COLO829 (cell line): Measurements from ENCODE around the gene NDST1.
"Not testable (repeated sequence)": the region's sequence is repeated elsewhere in the genome, so short reads cannot be mapped to it uniquely, and the experiment has no call there.

ENCODE experiments used
- DNase-seq: peaks from one replicate; pipeline ENCODE4 v3.0.0; 2012; ENCODE audit warnings: low spot score

NDST1 gene

DNA sequence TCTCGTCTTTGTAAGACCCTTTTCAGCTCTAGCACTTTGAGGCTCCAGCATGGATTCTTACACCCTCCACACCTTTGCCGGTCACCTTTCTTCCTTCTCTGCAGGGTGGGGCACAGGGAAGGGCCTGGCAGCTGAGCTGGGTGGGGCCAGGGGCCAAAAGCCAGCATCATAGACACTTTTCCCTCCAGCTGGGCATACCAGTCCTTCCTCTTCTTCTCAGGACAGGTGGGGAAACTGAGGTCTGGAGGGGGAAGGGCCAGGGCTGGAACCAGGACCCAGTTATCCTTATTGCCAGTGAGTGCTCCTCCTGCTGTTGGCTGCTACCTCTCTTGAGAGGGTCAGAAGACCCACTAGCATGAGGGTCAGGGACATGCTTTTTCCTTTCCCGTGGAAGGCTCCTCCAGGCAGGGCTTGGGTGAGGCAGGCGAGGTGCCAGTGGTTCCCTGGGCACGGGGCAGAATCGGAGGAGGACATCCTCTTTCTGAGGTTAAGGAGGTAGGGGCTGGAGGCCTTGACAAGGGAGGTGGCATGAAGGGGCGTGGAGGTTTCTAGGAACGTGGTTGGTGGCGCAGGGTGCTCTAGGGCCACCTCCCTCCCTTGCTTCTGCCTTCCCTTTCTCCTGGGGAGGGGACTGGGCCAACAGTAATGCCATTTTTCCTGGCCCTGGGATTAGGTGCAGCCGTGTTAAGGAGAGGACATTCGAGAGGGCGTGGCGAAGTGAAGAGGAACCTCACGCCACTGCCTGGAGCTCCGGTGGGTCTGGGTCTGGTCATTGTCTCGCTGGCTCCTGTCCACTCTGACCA is at the start of gene NDST1:
Gene NDST1 (plus strand): TSS at position 658 of the 803 bp plus-strand sequence. CDS start 13,124 bp downstream, outside the sequence.
- no peak for DNase-seq

DNA sequence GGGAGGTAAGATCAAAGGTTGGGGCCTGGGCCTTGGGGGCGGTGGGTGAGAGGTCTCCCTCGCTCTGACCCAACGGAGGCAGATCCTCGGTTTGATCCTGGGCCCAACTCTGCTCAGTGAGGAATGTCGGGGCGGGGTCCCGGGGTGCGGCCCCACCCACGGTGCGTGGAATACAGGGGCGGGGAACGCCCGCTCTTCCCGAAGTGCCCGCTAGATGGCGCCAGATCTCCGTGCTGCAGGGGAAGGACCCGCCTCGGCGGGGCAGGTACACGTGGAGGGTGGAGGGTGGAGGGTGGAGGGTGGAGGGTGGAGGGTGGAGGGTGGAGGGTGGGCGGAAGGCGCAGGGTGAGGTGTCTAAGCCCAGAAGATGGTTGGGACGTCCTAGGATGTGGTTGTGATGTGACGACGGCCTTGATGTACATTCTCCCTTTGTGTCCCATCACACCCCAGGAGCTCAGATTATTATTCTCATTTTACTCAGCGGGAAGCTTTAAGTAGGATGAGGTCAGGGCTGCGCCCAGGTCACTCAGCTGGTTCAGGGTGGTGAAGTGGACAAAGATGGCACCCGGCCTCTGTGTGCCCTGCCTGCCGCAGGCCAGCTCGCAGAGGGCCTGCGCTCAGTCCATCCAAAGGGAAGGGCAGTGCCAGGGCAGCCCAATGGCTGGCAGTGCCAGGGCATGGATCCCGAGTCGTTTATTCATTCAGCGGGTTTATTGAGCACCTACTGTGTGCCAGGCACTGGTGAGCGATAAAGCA is 49.0 kb upstream of the NDST1 start:
- no peak for DNase-seq

DNA sequence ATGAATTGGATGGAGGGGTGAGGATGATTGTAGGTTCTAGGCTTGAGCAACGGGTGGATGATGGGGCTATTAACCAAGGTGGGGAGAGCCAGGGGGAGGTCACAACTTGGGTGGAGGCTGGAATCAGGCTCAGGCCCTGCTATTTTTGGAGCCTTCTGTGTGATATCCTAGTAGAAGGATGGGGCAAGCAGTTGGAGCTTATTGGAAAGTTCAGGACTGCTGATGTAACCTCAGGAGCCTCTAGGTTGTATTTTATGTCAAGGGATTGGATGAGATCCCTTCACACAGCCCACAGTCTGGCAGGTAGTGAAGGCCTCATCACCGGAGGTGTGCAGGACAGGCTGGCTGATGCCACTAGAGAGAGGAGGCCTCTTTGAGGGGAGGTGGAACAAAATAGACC is 47.1 kb upstream of the NDST1 start:
- DNase-seq, result no peak

DNA sequence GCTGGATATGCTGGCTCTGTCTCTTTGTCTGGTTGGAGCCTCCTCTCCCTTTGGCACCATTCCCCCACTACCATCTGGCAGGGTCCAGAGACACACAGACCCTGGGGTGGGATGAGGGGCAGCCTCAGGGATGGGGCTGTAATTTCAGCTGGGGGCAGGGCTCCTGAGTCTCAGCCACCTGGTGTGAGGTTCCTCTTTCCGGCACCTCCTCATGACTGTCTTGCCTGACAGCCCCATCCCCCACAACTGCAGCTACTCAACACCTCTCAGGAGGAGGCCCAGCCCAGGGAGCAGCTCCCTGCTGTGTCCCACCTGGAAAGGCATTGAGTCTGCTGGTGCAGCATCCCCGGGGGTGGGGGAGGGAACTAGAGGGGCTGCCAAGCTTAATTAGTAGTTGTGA is 46.7 kb upstream of the NDST1 start:
- no peak for DNase-seq

DNA sequence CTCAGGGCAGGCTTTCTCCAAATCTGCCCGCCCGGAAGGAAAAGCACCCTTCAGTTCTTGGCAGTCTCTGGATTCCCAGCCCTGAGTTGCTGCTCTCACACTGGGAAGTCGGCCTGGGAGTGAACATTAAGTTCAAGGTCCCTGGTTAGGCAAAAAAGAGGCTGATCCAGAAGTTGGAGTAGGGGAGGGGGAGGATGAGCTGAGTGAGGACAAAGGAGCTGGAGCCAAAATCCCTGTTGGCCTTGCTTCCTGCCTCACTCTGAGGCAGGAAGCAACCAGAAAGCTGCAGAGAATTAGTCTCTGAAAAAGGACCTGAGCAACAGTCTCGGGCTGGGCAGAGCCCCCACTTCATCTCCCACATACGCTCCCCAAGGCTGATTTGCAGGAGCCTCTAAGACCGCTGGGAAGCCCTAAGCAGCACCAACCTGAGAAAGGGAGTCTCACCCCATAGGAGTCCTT is 43.3 kb upstream of the NDST1 start:
- no peak for DNase-seq

DNA sequence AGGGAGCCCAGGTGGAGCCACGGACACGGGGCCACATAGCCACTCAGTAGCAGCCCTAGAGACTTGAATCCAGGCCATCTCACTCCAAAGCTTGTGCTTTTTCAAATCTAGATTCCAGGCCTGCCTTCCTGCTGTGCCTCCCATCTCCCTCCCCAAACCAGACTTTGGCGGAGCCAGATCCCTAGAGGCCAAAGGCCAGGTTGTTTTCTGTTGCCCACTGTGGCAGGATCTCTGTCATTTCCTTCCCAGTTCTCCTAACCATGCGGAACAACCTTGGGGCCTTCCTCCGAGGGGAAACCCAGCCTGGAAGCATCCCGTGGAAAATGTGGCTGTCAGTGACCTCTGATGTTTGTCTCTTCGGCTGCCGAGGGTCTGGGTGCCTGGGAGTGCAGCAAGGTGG is 42.0 kb upstream of the NDST1 start:
- DNase-seq, result no peak

DNA sequence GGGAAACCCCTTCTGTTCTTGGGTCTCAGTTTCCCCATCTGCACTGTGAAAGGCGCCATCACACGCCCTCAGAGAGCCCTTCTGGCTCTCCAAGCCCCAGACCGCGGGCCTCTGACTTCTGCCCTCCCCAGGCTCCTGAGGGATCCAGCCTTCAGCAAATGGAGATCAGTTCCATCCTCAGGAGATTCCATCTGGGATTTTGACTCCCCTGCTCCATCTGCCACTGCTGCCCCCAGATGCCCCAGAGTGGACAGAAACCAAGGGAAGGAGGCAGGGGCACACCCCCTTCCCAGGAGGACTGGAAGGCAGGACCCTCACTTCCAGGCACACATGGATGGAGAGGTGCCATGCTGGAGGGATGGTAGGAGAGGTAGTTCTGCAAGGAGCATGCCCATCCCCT is 39.7 kb upstream of the NDST1 start:
- DNase-seq, result no peak

DNA sequence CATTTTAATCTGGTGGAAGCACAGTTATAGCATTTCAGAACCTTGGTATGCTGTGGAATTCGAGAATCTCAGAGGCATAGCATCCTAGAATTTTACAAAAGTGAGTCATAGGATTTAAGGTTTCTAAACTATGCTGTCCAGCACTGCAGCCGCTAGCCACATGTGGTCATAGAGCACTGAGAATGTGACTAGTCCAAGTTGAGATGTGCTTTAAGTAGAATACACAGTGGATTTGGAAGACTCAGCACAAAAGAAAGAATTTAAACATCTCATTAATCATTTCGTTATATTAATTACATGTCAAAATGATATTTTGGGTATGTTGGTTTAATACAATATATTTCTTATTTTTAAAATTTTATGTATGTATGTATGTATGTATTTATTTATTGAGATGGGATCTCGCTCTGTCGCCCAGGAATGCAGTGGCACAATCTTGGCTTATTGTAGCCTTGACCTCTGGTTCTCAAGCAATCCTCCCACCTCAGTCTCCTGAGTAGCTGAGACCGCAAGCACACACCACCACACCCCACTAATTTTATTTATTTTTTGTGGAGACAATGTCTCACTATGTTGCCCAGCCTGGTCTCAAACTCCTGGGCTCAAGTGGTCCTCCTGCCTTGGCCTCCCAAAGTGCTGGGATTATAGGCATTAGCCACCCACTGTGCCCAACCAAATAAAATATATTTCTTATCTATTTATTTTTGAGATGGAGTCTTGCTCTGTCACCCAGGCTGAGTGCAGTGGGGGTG is 38.0 kb upstream of the NDST1 start:
- no peak for DNase-seq

DNA sequence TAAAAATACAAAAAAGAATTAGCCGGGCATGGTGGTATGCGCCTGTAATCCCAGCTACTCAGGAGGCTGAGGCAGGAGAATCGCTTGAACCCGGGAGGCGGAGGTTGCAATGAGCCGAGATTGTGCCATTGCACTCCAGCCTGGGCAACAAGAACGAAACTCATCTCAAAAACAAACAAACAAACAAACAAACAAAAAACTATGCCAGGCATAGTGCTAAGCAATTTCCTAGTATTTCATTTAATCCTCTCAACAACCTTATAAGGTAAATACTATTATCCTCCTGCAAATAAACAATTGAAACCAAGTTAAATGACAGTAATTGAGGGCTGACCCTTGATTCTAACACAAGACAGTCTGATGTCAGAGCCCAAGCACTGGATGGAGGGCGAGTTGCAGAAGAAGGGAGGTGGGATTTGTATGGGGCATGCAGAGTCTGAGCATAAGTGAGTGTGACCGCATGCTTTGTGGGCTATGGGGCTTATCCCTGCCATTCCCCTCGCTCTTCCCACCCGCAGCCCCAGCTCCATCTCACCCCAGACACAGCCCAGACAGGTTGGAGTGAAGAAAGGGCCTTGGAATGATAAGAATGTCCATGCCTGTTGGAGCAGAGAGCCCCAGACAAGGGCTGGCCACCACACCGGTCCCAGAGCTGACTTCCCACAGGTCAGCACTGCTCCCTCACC is 34.1 kb upstream of the NDST1 start:
- no peak for DNase-seq

DNA sequence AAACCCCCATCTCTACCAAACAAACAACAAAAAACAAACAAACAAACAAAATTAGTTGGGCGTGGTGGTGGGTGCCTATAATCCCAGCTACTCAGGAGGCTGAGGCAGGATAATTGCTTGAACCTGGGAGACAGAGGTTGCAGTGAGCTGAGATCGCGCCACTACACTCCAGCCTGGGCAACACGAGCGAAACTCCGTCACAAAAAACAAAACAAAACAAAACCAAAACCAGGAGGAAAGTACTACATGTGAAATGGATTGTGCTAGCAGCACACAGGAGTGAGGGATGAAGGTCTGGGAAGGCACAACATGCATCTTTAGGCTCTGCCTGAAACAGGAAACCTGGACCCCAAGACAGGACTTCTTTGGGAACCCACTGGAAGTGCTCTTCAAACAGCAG is 31.4 kb upstream of the NDST1 start:
- DNase-seq, result not testable (repeated sequence)

DNA sequence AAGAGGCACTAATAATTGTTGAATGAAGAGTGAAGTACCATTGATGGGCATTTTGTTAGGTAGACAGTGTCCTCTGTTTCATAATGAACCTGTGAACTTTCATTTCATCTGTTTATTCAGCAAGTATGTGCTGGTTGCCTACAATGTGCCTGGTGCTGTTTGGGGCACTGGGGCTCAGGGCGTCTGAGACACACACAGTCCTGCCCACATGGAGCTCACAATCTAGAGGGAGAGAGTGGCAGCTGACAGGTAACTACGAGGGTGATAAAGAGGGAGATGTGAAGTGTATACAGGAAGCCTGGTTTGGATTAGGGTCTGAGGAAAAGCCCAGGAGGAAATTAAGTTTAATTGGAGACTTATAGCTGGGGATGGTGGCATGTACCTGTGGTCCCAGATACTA is 28.5 kb upstream of the NDST1 start:
- DNase-seq, result no peak

DNA sequence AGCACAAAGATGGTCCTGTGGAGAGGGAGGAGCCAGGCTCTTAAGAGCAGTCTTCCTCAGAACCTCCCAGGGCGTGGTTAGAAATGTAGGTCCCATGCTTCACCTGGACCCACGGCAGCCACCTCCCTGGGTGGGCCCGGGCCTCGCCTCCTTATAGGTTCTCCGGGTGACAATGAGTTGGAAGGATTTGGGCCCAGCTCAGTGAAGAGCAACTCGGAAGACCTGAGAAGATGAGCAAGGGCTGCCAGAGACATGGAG is 26.3 kb upstream of the NDST1 start:
- DNase-seq, result no peak

DNA sequence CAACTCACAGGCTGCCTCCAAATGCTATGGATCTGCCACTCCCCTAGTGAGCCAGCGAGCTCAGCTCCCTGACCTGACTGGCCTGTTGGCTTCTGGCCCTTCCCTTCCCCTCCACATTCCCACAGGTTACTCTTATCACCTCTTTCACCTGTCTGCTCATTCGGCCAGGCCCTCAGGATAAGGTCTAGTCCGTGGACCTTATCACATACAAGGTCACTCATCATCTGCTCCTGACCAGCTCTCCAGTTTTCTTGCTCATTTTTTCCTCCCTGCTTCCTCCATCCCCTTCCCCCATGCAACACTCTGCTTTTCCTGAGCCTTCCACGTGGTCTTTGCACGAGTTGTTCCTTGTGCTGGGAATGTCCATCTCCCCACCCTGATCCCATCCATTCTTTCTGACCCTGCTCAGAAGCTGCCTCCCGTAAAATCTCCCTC is 25.9 kb upstream of the NDST1 start:
- no peak for DNase-seq

DNA sequence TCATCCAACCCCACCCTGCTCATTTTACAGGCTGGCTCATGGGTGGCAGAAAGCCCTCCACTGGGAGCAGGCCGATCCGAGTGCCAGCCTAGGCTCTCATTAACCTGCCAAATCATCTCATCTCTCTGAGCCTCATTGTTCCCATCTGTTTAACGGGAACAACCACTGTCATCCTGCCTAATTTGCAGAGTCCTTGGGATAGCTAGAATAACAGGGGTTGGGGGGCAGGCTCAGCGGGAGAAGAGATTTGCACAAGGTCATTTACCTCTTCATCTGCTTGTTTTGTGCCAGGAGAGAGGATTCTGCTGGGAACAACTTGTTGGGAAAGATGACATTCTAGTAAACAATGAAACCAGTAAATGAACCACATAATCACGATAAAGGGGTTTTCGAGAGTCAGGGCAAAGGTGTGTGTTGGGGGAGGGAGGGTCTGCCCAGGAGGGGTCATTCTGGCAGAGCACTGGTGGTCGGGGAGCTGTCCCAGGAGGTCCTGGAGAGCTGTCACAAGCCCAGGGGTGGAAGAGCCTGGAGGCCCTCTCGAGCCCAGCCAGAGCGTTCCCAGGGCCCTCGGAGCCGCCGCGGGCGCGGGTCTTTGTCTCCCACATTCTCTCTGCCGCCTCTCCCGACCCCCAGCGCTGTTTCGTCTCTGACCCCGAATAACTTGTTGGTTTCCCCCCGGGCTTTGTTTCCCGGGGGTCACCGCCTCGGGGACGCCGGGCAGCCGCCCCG is 22.8 kb upstream of the NDST1 start:
- DNase-seq, result no peak

DNA sequence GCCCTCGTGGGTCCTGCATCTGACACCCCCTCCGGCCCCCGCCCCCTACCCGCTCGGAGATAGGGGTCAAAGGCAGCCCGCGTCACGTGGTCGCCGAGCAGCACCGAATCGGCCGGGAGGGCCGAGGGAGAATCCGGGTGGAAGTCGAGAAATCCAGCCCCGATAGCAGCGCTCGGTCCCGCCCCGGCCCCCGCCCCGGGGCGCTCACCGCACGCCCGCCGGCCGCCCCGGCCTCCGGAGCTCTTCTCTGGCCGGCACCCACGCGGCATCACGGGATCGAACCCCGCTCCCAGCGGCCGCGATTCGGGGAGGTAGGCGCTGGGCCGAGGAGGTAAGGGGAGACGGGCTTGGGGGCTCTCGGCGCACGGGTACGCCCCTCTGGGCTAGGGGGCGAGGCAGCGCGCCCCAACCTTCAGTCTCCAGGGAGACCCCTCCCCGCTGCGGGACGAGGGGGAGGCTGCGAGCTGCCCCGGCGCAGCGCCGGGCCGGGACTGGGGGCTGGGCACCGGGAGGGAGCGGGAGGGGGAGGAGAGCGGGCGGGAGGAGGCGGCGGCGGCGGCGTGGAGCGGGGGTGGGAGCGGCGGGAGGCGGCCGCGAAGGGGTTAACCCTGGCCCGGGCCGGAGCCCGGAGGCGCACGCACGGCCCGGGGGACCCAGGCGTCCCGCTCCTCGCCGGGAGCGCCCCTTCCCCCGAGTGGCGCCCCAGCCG is 22.1 kb upstream of the NDST1 start:
- no peak for DNase-seq

DNA sequence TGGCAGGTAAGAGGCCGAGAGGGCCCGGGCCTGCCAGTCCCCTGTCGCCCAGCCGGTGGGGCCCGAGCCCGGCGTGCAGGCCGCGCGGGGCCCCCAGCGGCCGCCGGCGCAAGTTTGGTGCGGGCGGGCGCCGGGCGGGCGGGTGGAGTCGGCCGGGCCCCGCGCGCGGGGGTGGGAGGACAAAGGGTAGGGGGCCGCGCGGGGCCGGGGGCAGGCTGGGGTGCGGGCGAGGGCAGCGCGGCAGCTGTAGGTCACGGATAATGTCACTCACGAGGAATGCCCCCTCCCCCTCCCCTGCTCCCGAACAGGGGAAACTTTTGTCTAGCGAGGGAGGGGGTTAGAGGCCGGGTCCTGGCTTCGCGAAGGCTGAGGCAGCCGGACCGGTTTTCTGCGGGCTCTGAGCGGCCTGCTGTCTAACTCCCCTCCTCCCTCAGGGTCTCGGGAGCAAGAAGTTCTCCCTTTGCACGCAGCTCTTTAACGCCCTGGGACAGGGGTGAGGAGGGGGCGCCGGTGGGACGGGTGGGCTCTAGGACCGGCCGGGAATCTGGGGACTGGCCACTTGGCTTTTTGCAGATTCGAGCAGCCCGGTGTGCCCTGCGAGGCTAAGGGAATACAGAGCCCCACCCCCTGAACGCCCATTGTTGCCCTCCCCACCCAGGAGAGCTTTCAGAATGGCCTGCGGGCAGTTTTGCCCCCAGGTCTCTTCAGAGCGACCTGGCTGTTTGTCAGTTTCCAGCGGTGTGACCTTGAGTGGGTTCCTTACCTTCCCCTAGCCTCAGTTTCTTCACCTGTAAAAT is 21.3 kb upstream of the NDST1 start:
- DNase-seq, result no peak

DNA sequence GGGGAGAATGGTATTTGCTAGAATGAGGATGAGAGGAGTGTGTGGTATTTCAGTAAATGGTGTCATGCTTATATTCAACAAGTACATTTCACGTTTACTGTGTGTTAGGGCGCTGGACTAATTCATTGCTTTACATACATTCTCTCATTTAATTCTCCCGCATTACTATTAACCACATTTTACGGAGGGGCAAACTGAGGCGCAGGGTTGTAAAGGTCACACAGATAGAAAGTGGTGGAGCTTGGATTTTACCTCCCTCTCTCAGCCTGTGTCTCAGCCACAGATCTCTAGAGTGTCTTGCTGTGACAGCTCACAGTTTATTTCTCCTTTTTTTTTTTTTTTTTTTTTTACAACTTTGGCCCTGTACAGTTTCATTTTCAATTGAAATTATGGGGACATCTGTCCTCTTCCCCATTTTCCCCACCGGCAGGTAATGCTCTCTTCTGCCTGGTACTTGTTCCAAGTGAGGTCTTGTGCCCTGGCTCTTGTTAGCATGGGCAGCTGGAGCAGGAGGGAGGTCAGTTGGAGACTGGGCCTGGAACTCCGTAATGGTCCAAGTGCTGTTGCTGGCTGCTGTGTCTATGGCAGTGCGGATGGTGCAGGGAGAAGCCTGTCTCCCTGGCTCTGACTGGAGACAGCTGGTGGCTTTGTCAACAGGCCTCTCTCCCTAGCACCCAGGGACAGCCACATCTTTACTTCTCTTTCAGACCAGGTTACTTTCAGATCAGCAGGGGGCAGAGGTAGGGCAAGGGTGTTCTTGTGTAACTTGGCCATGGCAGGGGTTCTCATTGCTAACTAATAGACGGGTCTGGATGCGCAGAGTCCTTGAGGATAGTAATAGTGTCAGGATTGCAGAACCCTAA is 20.5 kb upstream of the NDST1 start:
- DNase-seq, result no peak

DNA sequence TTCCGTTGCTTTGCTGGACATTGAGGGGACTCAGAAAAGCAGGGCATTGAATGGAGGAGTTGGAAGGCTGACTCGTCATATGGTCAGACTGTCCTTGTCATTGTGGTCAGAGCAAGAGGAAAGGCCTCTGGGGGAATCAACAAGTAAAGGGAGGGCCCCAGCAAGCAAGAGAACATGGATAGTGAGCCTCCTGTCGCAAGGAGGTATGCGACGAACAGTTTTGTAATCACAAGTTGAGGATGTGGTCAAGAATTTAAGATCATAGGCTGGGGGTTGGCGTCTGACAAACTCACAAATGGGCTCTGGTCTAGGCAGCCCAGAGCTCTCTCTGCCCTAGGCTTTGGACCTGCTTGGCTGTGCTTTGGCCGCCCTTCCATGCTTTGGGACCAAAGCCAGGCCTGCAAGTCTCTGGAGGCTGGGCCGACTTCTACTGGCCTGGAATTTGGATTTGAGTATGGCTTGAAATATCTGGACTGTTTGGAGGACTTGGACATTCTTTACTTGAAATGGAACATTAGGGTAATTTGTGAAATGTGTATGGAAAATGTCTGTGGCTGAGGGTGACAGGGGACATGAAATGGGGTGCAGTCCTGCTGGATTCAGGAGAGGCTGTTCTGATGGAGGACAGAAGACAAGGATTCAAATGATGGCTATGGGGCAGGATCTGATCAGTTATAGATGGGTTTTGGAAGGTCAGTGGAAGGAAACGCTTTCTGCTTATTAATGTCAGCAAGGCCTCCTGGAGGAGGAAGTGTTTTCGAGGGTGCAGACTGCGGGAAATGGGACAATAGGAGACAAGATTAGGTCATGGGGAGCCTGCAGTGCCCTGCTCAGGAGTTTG is 19.2 kb upstream of the NDST1 start:
- no peak for DNase-seq
